Measurements from ENCODE around the gene GPR52.

The GPR52 gene

GRCh38 chr1:174491606-174492005, 43.8 kb downstream of the GPR52 start:
- no peak for TF ChIP-seq CTCF (IDR thresholded peaks at IDR 0.05; ENCODE audit: low read depth, low read length)
- H3K4me3 ChIP-seq (ENCODE audit: low read depth, low read length): no peak overlapping the region

- no peak for TF ChIP-seq CTCF (IDR thresholded peaks at IDR 0.05; ENCODE audit: low read depth, low read length)
Observed at GRCh38 chr1:174497478-174497877, 49.7 kb downstream of the GPR52 start.

More at GRCh38 chr1:174497478-174497877, 49.7 kb downstream of the GPR52 start:
- H3K4me3 ChIP-seq (ENCODE audit: low read depth, low read length): no peak overlapping the region

Measured in WI38 (cell line).